Retinal pigment epithelial cell (primary cell): ENCODE measurements around the gene FYN.
A peak's percentile ranks its signal among the peaks of the same experiment; 100 is the strongest.

Experiments used
- DNase-seq: peaks from one replicate; pipeline ENCODE4 v3.0.0-alpha.2; 2010; ENCODE audit warnings: low read depth
- H3K4me3 ChIP-seq: 2 replicates; pipeline ENCODE4 v1.5.1; 2011; ENCODE audit warnings: mild to moderate bottlenecking, low read length, control low read depth, moderate library complexity
- CTCF ChIP-seq: conservative IDR thresholded peaks from 2 replicates; pipeline ENCODE4 v1.5.1; 2011; ENCODE audit warnings: low read depth, low read length, control low read depth, inconsistent platforms

FYN gene

GRCh38 chr6:111884068-111884467 is 10.8 kb upstream of the FYN start:
- TF ChIP-seq CTCF, result no peak
- DNase-seq, result no peak
- H3K4me3 ChIP-seq, result no peak overlapping the region

GRCh38 chr6:111880181-111880888 is 7.1 kb upstream of the FYN start:
- H3K4me3 ChIP-seq, result no peak overlapping the region
- no peak for TF ChIP-seq CTCF
- no peak for DNase-seq

- DNase-seq, result no peak
- no peak for TF ChIP-seq CTCF
- H3K4me3 ChIP-seq, result no peak overlapping the region
Observed at GRCh38 chr6:111875741-111876140, 2.5 kb upstream of the FYN start.

- no peak for TF ChIP-seq CTCF
- peak overlapping the region; percentile 85 for H3K4me3 ChIP-seq
- no peak for DNase-seq
Observed at GRCh38 chr6:111874025-111874415, 768 bp upstream of the FYN start.

GRCh38 chr6:111872401-111873177 is 663 bp downstream of the FYN start:
- no peak for DNase-seq
- H3K4me3 ChIP-seq, result peak overlapping the region; percentile 85
- TF ChIP-seq CTCF, result peak; percentile 12

GRCh38 chr6:111871725-111872400 is 1.4 kb downstream of the FYN start:
- peak overlapping the region; percentile 85 for H3K4me3 ChIP-seq
- DNase-seq, result no peak
- no peak for TF ChIP-seq CTCF
